ENCODE data around the gene GJB3.

- TF ChIP-seq SP1 (IDR thresholded peaks at IDR 0.05; ENCODE audit: low read depth) (no peak), ZNF274 (IDR thresholded peaks at IDR 0.05; ENCODE audit: low read depth, low read length) (no peak), POLR2AphosphoS5 (IDR thresholded peaks at IDR 0.05; ENCODE audit: low read depth, low read length) (no peak), CTCF (IDR thresholded peaks at IDR 0.05 in 2 of 3, conservative IDR thresholded peaks at IDR 0.05 in 1 of 3; ENCODE audit: borderline replicate concordance in 1 of 3, insufficient read depth in 1 of 3, low read depth in 2 of 3, low read length in 2 of 3) (no peak), MAX (IDR thresholded peaks at IDR 0.05) (no peak), POLR2A (IDR thresholded peaks at IDR 0.05; ENCODE audit: borderline replicate concordance, extremely low read depth, insufficient read depth, insufficient read length) (no peak), TCF7L2 (IDR thresholded peaks at IDR 0.05; ENCODE audit: borderline replicate concordance, extremely low read depth, insufficient read depth, insufficient read length) (no peak), EZH2phosphoT487 (IDR thresholded peaks at IDR 0.05; ENCODE audit: borderline replicate concordance) (no peak), FOSL1 (IDR thresholded peaks at IDR 0.05; ENCODE audit: low read depth) (no peak), EZH2 (IDR thresholded peaks at IDR 0.05) (no peak), RAD21 (IDR thresholded peaks at IDR 0.05; ENCODE audit: low read depth) (no peak)
Observed at GRCh38 chr1:34816778-34817177, 35.8 kb downstream of the GJB3 start.

All from HCT116 (cell line).